Upper lobe of right lung (tissue), 1 donor: ENCODE data around the gene MEIS2. TPM values are rescaled to one million over a fixed set of nuclear protein-coding genes. Genes with fewer than 3 reads are reported as not detected.

Experiments
- ATAC-seq: fragments of 200-7000 bp; cut with Tn5 transposase; one replicate; pipeline ENCODE4 v1.9.1; 2020; ENCODE audit warnings: mild to moderate bottlenecking, moderate library complexity
- DNase-seq: peaks from one replicate; pipeline ENCODE4 v3.0.0-alpha.2; 2020
- H3K27ac ChIP-seq: fragments of 200-600 bp; one replicate; pipeline ENCODE4 v1.8.0; 2022
- H3K27me3 ChIP-seq: fragments of 200-600 bp; one replicate; pipeline ENCODE4 v1.8.0; 2022; ENCODE audit warnings: mild to moderate bottlenecking
- H3K36me3 ChIP-seq: fragments of 200-600 bp; one replicate; pipeline ENCODE4 v1.8.0; 2022
- H3K4me1 ChIP-seq: fragments of 200-600 bp; one replicate; pipeline ENCODE4 v1.8.0; 2022
- H3K4me3 ChIP-seq: fragments of 200-600 bp; one replicate; pipeline ENCODE4 v1.8.0; 2022; ENCODE audit warnings: mild to moderate bottlenecking
- H3K9me3 ChIP-seq: fragments of 200-600 bp; one replicate; pipeline ENCODE4 v1.8.0; 2022
- intact Hi-C: fragments of 100-400 bp; cut with DNase I; formaldehyde crosslinking; loops from one replicate; pipeline ENCODE4 v1.11.0; 2022
- total RNA-seq: library from RNA; stranded (reverse); fragmentation: NEBNext Ultra II Directional; extraction: Animal tissue kit (Norgen Biotek cat#: 25700); gene quantifications from one replicate; pipeline ENCODE4 v1.2.1, GENCODE V29; 2021
- TF ChIP-seq, protein P1 (sequence below): fragments of 200-600 bp; IDR thresholded peaks from one replicate; pipeline ENCODE4 v1.8.0; 2022; ENCODE audit warnings: antibody characterized with exemption
- donor health status: DM: no; HTN: yes; CAD: no; lungs with severe emphysema.

MEIS2 gene
- total RNA-seq, 1 donor from 2014 or later: 26.7 TPM

DNA sequence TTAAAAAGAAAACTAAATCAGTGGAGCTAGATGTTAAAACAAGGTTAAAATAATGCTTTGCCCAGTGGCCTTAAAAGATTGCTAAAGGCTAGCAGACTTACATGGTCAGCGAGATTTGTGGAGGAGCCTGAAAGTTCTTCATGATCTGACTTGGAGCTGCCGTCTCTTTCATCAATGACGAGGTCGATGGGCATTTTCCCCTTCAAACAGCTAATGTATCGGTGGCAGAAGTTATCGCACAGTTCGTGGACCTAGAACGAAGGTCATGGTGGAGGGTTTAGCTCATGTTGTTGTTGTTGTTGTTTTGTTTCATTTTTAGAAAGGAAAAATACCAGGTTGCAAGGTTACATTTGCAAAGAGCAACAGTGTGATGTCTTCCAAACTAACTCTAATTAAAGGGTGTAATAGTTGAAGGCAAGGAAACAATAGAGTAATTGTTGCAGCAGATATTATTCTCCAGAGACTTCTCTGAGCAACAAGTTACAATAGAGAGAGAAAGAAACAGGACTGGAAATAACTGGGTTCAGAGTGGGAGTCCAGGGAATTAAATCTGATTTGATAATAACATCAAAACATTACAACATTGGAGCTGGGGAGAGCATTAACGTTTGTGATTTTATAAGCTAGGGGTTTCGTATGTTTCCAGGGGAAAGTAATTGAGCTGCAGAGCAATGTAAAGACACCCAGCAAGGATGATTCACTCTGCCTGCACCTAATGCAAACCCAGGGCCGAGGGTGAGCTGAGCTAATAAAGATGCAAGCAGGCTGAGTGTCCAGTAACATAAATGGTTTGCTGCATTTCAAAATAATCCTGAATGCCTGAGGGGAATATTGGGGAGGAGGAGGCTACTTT lies 6.6 kb downstream of the MEIS2 start:
- intact Hi-C loops: no loop called here
- no peak for DNase-seq
- Histone ChIP-seq H3K4me3 (peak overlapping the region; percentile 76), H3K27me3 (no peaks in the 10 kb centered on the region), H3K36me3 (peaks cover 5% of the 10 kb centered on the region), H3K9me3 (no peaks in the 10 kb centered on the region), H3K4me1 (peaks cover 9% of the 10 kb centered on the region), H3K27ac (peak overlapping the region; percentile 45)
- TF ChIP-seq, protein P1, sequence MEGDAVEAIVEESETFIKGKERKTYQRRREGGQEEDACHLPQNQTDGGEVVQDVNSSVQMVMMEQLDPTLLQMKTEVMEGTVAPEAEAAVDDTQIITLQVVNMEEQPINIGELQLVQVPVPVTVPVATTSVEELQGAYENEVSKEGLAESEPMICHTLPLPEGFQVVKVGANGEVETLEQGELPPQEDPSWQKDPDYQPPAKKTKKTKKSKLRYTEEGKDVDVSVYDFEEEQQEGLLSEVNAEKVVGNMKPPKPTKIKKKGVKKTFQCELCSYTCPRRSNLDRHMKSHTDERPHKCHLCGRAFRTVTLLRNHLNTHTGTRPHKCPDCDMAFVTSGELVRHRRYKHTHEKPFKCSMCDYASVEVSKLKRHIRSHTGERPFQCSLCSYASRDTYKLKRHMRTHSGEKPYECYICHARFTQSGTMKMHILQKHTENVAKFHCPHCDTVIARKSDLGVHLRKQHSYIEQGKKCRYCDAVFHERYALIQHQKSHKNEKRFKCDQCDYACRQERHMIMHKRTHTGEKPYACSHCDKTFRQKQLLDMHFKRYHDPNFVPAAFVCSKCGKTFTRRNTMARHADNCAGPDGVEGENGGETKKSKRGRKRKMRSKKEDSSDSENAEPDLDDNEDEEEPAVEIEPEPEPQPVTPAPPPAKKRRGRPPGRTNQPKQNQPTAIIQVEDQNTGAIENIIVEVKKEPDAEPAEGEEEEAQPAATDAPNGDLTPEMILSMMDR: no peak
- ATAC-seq: no peak

DNA sequence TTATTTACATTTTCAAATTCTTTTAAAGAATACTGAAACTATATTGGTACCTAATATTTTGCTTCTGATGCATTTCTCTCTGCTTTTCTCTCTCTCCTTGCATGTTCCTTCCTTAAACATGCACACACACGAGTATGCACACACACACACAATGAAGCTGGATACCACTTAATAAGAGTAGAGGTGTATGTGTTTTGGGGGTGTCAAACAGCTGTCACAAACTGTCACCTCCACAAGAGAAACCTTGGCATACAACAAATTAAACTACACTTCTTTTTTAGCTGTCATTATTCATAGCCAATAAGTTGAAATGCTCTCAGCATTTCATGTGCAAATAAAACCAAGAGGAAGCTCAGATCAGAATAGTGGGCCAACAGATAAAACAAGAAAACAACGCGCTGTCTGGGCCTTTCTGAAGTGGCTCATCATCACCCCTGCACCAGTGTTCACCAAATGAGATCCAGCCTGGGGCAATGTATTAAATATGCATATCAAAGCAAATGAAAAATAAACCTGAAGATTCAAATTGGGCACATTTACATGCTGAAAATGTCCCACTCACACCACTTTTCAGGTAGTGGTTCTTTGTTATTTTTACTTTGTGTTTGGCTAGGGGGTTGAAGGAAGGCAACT lies 9.7 kb downstream of the MEIS2 start:
- DNase-seq (no peak), ATAC-seq (no peak)
- H3K4me3 ChIP-seq: no peak overlapping the region
- H3K4me1 ChIP-seq: peaks cover 15% of the 10 kb centered on the region
- H3K36me3 ChIP-seq: peaks cover 5% of the 10 kb centered on the region
- TF ChIP-seq, protein P1: no peak
- H3K27ac ChIP-seq: no peak overlapping the region
- intact Hi-C loops: no loop called here
- no peaks in the 10 kb centered on the region for H3K9me3 ChIP-seq
- H3K27me3 ChIP-seq: no peaks in the 10 kb centered on the region

DNA sequence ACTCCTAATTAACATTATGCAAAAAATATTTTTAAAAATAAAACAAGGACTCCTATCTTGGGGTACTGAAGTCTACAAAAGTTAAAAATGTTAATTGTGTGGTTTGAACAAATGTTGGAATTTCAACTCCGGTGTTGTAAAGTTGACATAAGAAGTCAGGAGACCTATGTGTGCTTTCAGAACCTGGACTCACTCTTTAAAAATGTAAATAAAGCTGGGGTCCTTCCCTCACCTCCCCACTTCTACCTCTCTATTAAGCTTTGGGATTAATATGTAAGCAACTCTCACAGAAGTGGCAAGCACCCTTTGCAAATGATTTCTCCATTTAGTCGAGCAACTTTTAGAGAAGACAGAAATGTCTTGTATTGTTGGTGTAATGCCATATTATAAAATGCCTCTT lies 11.9 kb downstream of the MEIS2 start:
- DNase-seq (no peak), ATAC-seq (no peak)
- no peaks in the 10 kb centered on the region for H3K27me3 ChIP-seq
- peaks cover 5% of the 10 kb centered on the region for H3K36me3 ChIP-seq
- H3K4me3 ChIP-seq: no peak overlapping the region
- H3K27ac ChIP-seq: no peak overlapping the region
- TF ChIP-seq, protein P1: no peak
- H3K9me3 ChIP-seq: no peaks in the 10 kb centered on the region
- intact Hi-C loops: no loop called here
- peaks cover 16% of the 10 kb centered on the region for H3K4me1 ChIP-seq

DNA sequence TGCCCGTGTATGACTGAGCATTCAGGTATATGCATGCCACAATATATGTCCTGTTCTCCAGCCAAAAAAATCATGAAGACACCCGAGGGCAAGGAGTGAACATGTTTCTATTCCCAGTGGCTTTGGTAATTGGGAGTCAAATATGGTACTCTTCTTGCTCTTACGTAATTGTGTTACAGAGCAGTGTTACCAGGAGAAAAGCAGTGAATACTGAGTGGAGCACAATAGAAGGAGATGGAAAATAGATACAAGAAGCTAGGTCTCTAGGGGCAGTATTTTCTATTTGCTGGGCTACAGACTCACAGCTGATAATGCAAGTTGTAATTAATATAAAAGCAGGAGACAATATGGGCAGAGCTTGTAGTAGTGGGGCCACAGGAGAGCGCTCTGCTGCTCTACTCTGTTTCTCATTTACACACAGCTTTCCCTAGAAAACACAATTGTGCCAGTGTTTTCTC lies 13.2 kb downstream of the MEIS2 start:
- H3K4me1 ChIP-seq: peaks cover 15% of the 10 kb centered on the region
- DNase-seq (no peak), ATAC-seq (no peak)
- no peak overlapping the region for H3K4me3 ChIP-seq
- TF ChIP-seq, protein P1: no peak
- intact Hi-C loops: no loop called here
- no peaks in the 10 kb centered on the region for H3K9me3 ChIP-seq
- peak overlapping the region; percentile 38 for H3K27ac ChIP-seq
- H3K36me3 ChIP-seq: peaks cover 15% of the 10 kb centered on the region
- no peaks in the 10 kb centered on the region for H3K27me3 ChIP-seq

DNA sequence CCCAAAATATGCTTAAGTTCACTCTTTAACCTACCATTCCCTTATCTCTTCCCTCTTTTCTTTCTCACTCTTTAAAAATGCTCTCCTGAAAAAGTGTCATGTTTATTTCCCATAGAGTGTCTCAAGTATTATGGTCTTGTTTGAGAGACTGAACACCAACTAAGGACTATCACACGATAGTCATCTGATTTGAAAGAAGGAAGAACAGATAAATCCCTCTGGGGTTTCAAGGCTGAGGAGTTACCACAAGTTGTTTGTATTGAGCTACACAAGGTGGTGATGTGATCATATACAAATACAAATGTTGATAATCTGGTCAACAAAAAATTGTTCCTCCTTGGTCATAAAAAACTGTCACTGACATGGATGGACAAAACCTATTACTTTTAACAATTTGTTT lies 13.8 kb downstream of the MEIS2 start:
- TF ChIP-seq, protein P1: no peak
- Histone ChIP-seq H3K27me3 (no peaks in the 10 kb centered on the region), H3K4me1 (peaks cover 11% of the 10 kb centered on the region), H3K9me3 (no peaks in the 10 kb centered on the region), H3K4me3 (no peak overlapping the region), H3K27ac (peak overlapping the region; percentile 38), H3K36me3 (peaks cover 20% of the 10 kb centered on the region)
- ATAC-seq (no peak), DNase-seq (no peak)
- intact Hi-C loops: no loop called here
